IMR-90 (cell line): ENCODE measurements around the gene SHC4. TPM values are rescaled to one million over a fixed set of nuclear protein-coding genes. Genes with fewer than 3 reads are reported as not detected.
"Not testable (repeated sequence)": the region's sequence is repeated elsewhere in the genome, so short reads cannot be mapped to it uniquely, and the experiment has no call there.

Source experiments
- ATAC-seq: fragments of 200-7000 bp; cut with Tn5 transposase; 2 replicates; pipeline ENCODE4 v1.9.1; 2020; ENCODE audit warnings: low read depth, mild to moderate bottlenecking, moderate library complexity
- BruUV-seq: library from RNA; stranded (reverse); fragments of 400-500 nt; replicated peaks from 2 replicates; lab custom pipeline; 2021; lab: Mats Ljungman, UMichigan
- CTCF ChIA-PET: fragments of 300-600 bp; formaldehyde crosslinking; extraction: SDS; loops from one replicate; lab custom pipeline; 2021; ENCODE audit warnings: antibody characterized with exemption; lab: Yijun Ruan, JAX
- POLR2A ChIA-PET: fragments of 300-600 bp; sonication (Branson Sonifier 250); formaldehyde crosslinking; loops from one replicate; lab custom pipeline; 2022; ENCODE audit warnings: antibody characterized with exemption; ENCODE audit not compliant: unreplicated experiment; lab: Charles Lee
- DNase-seq: peaks from one replicate; pipeline ENCODE4 v3.0.0; 2013
- H2AFZ ChIP-seq: replicated peaks from 2 replicates; pipeline ENCODE3; 2013; ENCODE audit warnings: low read length, mild to moderate bottlenecking; ENCODE audit not compliant: poor library complexity
- H2AK5ac ChIP-seq: 2 replicates; pipeline ENCODE4 v1.6.1; 2013; ENCODE audit warnings: low read depth, low read length, inconsistent platforms
- H2AK9ac ChIP-seq: replicated peaks from 2 replicates; pipeline ENCODE3; 2013; ENCODE audit warnings: mild to moderate bottlenecking, low read depth, low read length, moderate library complexity; ENCODE audit not compliant: poor library complexity
- H2BK120ac ChIP-seq: 2 replicates; pipeline ENCODE4 v1.6.1; 2013; ENCODE audit warnings: low read depth, low read length, inconsistent platforms
- H2BK15ac ChIP-seq: 3 replicates; pipeline ENCODE4 v1.6.1; 2013; ENCODE audit warnings: low read depth, low read length, inconsistent platforms
- H2BK20ac ChIP-seq: 2 replicates; pipeline ENCODE4 v1.6.1; 2013; ENCODE audit warnings: low read depth, mild to moderate bottlenecking, inconsistent platforms, low read length, moderate library complexity
- H2BK5ac ChIP-seq: 2 replicates; pipeline ENCODE4 v1.6.1; 2013; ENCODE audit warnings: mild to moderate bottlenecking, low read depth, low read length, inconsistent platforms; ENCODE audit not compliant: poor library complexity, severe bottlenecking
- H3K14ac ChIP-seq: replicated peaks from 2 replicates; pipeline ENCODE4 v1.6.1; 2013; ENCODE audit warnings: low read depth, low read length, inconsistent platforms
- H3K18ac ChIP-seq: 2 replicates; pipeline ENCODE4 v1.6.1; 2013; ENCODE audit warnings: low read depth, low read length, control low read depth
- H3K23ac ChIP-seq: 2 replicates; pipeline ENCODE4 v1.6.1; 2013; ENCODE audit warnings: low read depth, low read length, inconsistent platforms
- H3K27ac ChIP-seq: 2 replicates; pipeline ENCODE4 v1.5.1; 2013; ENCODE audit warnings: mild to moderate bottlenecking, control low read depth, low read length; ENCODE audit not compliant: insufficient read depth
- H3K27me3 ChIP-seq: 2 replicates; pipeline ENCODE4 v1.6.1; 2013; ENCODE audit warnings: low read length; ENCODE audit not compliant: control insufficient read depth, insufficient read depth
- H3K36me3 ChIP-seq: 2 replicates; pipeline ENCODE4 v1.6.1; 2013; ENCODE audit warnings: low read length, mixed read lengths; ENCODE audit not compliant: control insufficient read depth, insufficient read depth
- H3K4ac ChIP-seq: 2 replicates; pipeline ENCODE4 v1.6.1; 2013; ENCODE audit warnings: low read depth, low read length, inconsistent platforms
- H3K4me1 ChIP-seq: 2 replicates; pipeline ENCODE4 v1.6.1; 2013; ENCODE audit warnings: low read length, mixed read lengths; ENCODE audit not compliant: control insufficient read depth, insufficient read depth
- H3K4me2 ChIP-seq: 2 replicates; pipeline ENCODE4 v1.6.1; 2013; ENCODE audit warnings: low read depth, mild to moderate bottlenecking, control low read depth, low read length, moderate library complexity
- H3K4me3 ChIP-seq: 2 replicates; pipeline ENCODE4 v1.5.1; 2013; ENCODE audit warnings: low read depth, mild to moderate bottlenecking, control low read depth, low read length, moderate library complexity; ENCODE audit not compliant: insufficient read depth
- H3K56ac ChIP-seq: 2 replicates; pipeline ENCODE4 v1.6.1; 2013; ENCODE audit warnings: low read length, inconsistent platforms; ENCODE audit not compliant: insufficient read depth; ENCODE audit errors: extremely low read depth
- H3K79me1 ChIP-seq, 2 experiments: 2 replicates each; pipeline ENCODE4 v1.6.1; 2013; ENCODE audit warnings: low read length in 2 of 2, inconsistent platforms in 1 of 2, low read depth in 1 of 2
- H3K9ac ChIP-seq: 2 replicates; pipeline ENCODE4 v1.6.1; 2013; ENCODE audit warnings: low read depth, low read length, control low read depth
- H3K9me1 ChIP-seq: 2 replicates; pipeline ENCODE4 v1.6.1; 2013; ENCODE audit warnings: low read length, inconsistent platforms; ENCODE audit not compliant: insufficient read depth
- H3K9me3 ChIP-seq: 2 replicates; pipeline ENCODE4 v1.6.1; 2013; ENCODE audit warnings: low read length; ENCODE audit not compliant: control insufficient read depth, insufficient read depth
- H4K20me1 ChIP-seq: 2 replicates; pipeline ENCODE4 v1.6.1; 2013; ENCODE audit warnings: low read length, inconsistent platforms; ENCODE audit not compliant: insufficient read depth
- H4K5ac ChIP-seq: 2 replicates; pipeline ENCODE4 v1.6.1; 2013; ENCODE audit warnings: mild to moderate bottlenecking, low read depth, low read length, control low read depth
- H4K8ac ChIP-seq, 2 experiments: 2 replicates each; pipeline ENCODE4 v1.6.1; 2013; ENCODE audit warnings: low read depth in 2 of 2, low read length in 2 of 2, control low read depth in 1 of 2, inconsistent platforms in 1 of 2
- H4K91ac ChIP-seq: 2 replicates; pipeline ENCODE4 v1.6.1; 2013; ENCODE audit warnings: low read depth, low read length, inconsistent platforms; ENCODE audit not compliant: insufficient read depth
- MXI1 ChIP-seq: IDR thresholded peaks from 2 replicates; pipeline ENCODE4 v1.6.1; 2012; ENCODE audit warnings: low read depth, mild to moderate bottlenecking, low read length, moderate library complexity, borderline replicate concordance
- WGBS, 2 experiments: methylation state at CpG; one replicate each; pipeline versions ENCODE4 v1.1.5 to v1.1.7; 2013; ENCODE audit warnings: missing lambda C conversion rate in 2 of 2; ENCODE audit not compliant: insufficient read length in 1 of 2; ENCODE audit errors: extremely low coverage in 2 of 2; 5-methylcytosine and 5-hydroxymethylcytosine counted together
- dilution Hi-C: fragments of 300-500 bp; cut with HindIII; formaldehyde crosslinking; loops from one replicate; pipeline ENCODE4 v1.14.3; 2018; ENCODE audit warnings: low sequenced_read_pairs; ENCODE audit not compliant: unreplicated experiment
- in situ Hi-C: fragments of 300-500 bp; cut with MboI; formaldehyde crosslinking; loops from 3 replicates; pipeline ENCODE4 v1.14.3; 2019; ENCODE audit warnings: low sequenced_read_pairs, inconsistent platforms, mixed read lengths
- intact Hi-C: fragments of 100-400 bp; cut with micrococcal nuclease; formaldehyde crosslinking; loops from 2 replicates; pipeline ENCODE4 v1.10.0; 2022
- polyA plus RNA-seq, 3 experiments: library from polyadenylated mRNA; depleted of rRNA; stranded (reverse); fragments of >200 nt; gene quantifications; 2 replicates each; pipeline ENCODE4 v1.2.3, GENCODE V29; 2012; ENCODE audit warnings: low replicate concordance in 1 of 3
- total RNA-seq: library from RNA; depleted of rRNA; stranded (reverse); fragments of >200 nt; gene quantifications from 2 replicates; pipeline ENCODE4 v1.2.3, GENCODE V29; 2012

SHC4 gene
- total and polyA plus RNA-seq, 2 of the 4 experiments (the other 2 are of a cell fraction) = 0.91 to 2.7 TPM

GRCh38 chr15:48913141-48913540 is 50.6 kb downstream of the SHC4 start:
- Histone ChIP-seq H3K23ac (no peak overlapping the region), H3K9me3 (no peaks in the 10 kb centered on the region), H2AK9ac (no peak overlapping the region), H3K4ac (peak overlapping the region; percentile 2), H3K9ac (no peak overlapping the region), H2BK15ac (no peak overlapping the region), H2BK20ac (no peak overlapping the region), H3K14ac (no peak overlapping the region; the same call in 1 of the 2 replicates), H2AFZ (no peak overlapping the region), H3K56ac (no peak overlapping the region), H3K79me1 (no peaks in the 10 kb centered on the region), H3K27ac (no peak overlapping the region), H3K4me3 (no peak overlapping the region), H3K9me1 (no peaks in the 10 kb centered on the region), H3K4me1 (peaks cover 3% of the 10 kb centered on the region), H4K91ac (no peak overlapping the region), H2AK5ac (no peak overlapping the region), H4K5ac (no peak overlapping the region; the same call in 1 of the 2 replicates), H3K27me3 (no peaks in the 10 kb centered on the region), H2BK5ac (no peak overlapping the region), H3K4me2 (no peak overlapping the region), H4K20me1 (no peaks in the 10 kb centered on the region), H2BK120ac (0 out of 2 replicates have a peak overlapping the region, but pooled peaks have one; percentile 2), H3K18ac (no peak overlapping the region), H4K8ac (peak overlapping the region in 1 of 2 experiments; percentile 9; a peak in 1 of 4 replicates), H3K36me3 (no peaks in the 10 kb centered on the region)
- ATAC-seq = no peak
- intact Hi-C loops = no loop called here
- CTCF ChIA-PET = no interaction called here
- TF ChIP-seq MXI1 = no peak
- POLR2A ChIA-PET = no interaction called here
- BruUV-seq = no TSS peak
- no peak for DNase-seq
- dilution Hi-C loops = no loop called here
- WGBS, 2 experiments = no CpG with 5 or more reads among the region's 4 CpGs
- in situ Hi-C loops = no loop called here

- H2AK9ac ChIP-seq, H2BK15ac ChIP-seq, H3K27ac ChIP-seq, intact Hi-C loops, H3K4me2 ChIP-seq, H3K27me3 ChIP-seq, H3K14ac ChIP-seq, H2BK120ac ChIP-seq, POLR2A ChIA-PET, H2AK5ac ChIP-seq, H4K20me1 ChIP-seq, BruUV-seq, H3K4ac ChIP-seq, in situ Hi-C loops, H3K56ac ChIP-seq, H2BK20ac ChIP-seq, CTCF ChIA-PET, H2AFZ ChIP-seq, DNase-seq, H3K4me1 ChIP-seq, H3K9ac ChIP-seq, H3K9me1 ChIP-seq, H4K5ac ChIP-seq, H4K91ac ChIP-seq, H3K23ac ChIP-seq, H4K8ac ChIP-seq, ATAC-seq, H3K4me3 ChIP-seq, H3K9me3 ChIP-seq, H3K79me1 ChIP-seq, H3K36me3 ChIP-seq, H3K18ac ChIP-seq, dilution Hi-C loops, H2BK5ac ChIP-seq: not testable (repeated sequence)
- WGBS, 2 experiments = no CpG with 5 or more reads among the region's 2 CpGs
Observed at GRCh38 chr15:48910554-48910953, 53.2 kb downstream of the SHC4 start.
